K562 (cell line): ENCODE data around the gene EPHB2. TPM values are rescaled to one million over a fixed set of nuclear protein-coding genes. Genes with fewer than 3 reads are reported as not detected.

Source experiments
- ATAC-seq: fragments of 200-7000 bp; cut with Tn5 transposase; 3 replicates; pipeline ENCODE4 v1.9.1; 2020; ENCODE audit warnings: moderate library complexity
- BruUV-seq: library from RNA; stranded (reverse); fragments of 400-500 nt; replicated peaks from 2 replicates; lab custom pipeline; 2021; lab: Mats Ljungman, UMichigan
- CTCF ChIA-PET: fragments of 300-600 bp; formaldehyde crosslinking; extraction: SDS; loops from one replicate; lab custom pipeline; 2021; ENCODE audit warnings: low intra/inter-chr PET ratio; lab: Yijun Ruan, JAX
- POLR2A ChIA-PET: fragments of 300-600, 350-650 bp; sonication (Branson Sonifier 250); formaldehyde crosslinking; extraction: SDS; loops from one replicate; lab custom pipeline; 2021; ENCODE audit warnings: antibody characterized with exemption, inconsistent platforms; lab: Yijun Ruan, JAX
- DNase-seq, 4 experiments: peaks; one replicate each; pipeline versions ENCODE4 v3.0.0 to v3.0.0-alpha.2; 2011 to 2018; ENCODE audit warnings: low spot score in 3 of 4, mixed read lengths in 3 of 4; ENCODE audit errors: extremely low read depth in 1 of 4
- FAIRE-seq: peaks from 2 replicates; lab custom pipeline; 2011; peaks lifted over from hg19 to GRCh38; lab: Jason Lieb, UNC
- H2AFZ ChIP-seq: 2 replicates; pipeline ENCODE4 v1.6.0; 2011; ENCODE audit warnings: low read depth, low read length, control low read depth, inconsistent platforms
- H3K27ac ChIP-seq: fragments of 200-600 bp; 3 replicates; pipeline ENCODE4 v1.8.0; 2011; ENCODE audit warnings: low read depth, mild to moderate bottlenecking, control low read depth, inconsistent platforms, low read length, moderate library complexity, mixed read lengths; ENCODE audit errors: extremely low read depth
- H3K27me3 ChIP-seq, 2 experiments: fragments of 300-600 bp in 1 of 2; 2 replicates in 1 of 2; 3 replicates in 1 of 2; pipeline versions ENCODE4 v1.6.0 to v1.8.0; 2011; ENCODE audit warnings: inconsistent platforms in 2 of 2, low read length in 2 of 2, mild to moderate bottlenecking in 1 of 2, mixed read lengths in 1 of 2, moderate library complexity in 1 of 2; ENCODE audit not compliant: control insufficient read depth in 2 of 2, insufficient read depth in 2 of 2
- H3K36me3 ChIP-seq: fragments of 300-600 bp; 3 replicates; pipeline ENCODE4 v1.8.0; 2011; ENCODE audit warnings: mild to moderate bottlenecking, low read length, inconsistent platforms; ENCODE audit not compliant: control insufficient read depth, insufficient read depth
- H3K4me1 ChIP-seq, 2 experiments: fragments of 200-600 bp in 1 of 2; replicated peaks in 1 of 2; 2 replicates in 1 of 2; 3 replicates in 1 of 2; pipeline versions ENCODE4 v1.5.1 to v1.8.0; 2011; ENCODE audit warnings: inconsistent platforms in 2 of 2, low read length in 2 of 2, mild to moderate bottlenecking in 1 of 2, mixed read lengths in 1 of 2, moderate library complexity in 1 of 2; ENCODE audit not compliant: control insufficient read depth in 2 of 2, insufficient read depth in 2 of 2
- H3K4me2 ChIP-seq: 2 replicates; pipeline ENCODE4 v1.6.1; 2011; ENCODE audit warnings: low read length, control low read depth, inconsistent platforms, mixed read lengths; ENCODE audit not compliant: insufficient read depth
- H3K4me3 ChIP-seq: fragments of 200-600 bp; sonication (generic), shearing (Covaris generic); 2 replicates; pipeline ENCODE4 v1.5.1; 2016; ENCODE audit warnings: control low read depth, inconsistent platforms
- H3K79me2 ChIP-seq: fragments of 200-600 bp; 3 replicates; pipeline ENCODE4 v1.8.0; 2011; ENCODE audit warnings: low read length, inconsistent platforms; ENCODE audit not compliant: control insufficient read depth, insufficient read depth
- H3K9ac ChIP-seq, 2 experiments: 2 replicates each; pipeline versions ENCODE4 v1.6.0 to v1.6.1; 2011; ENCODE audit warnings: low read depth in 2 of 2, low read length in 2 of 2, control low read depth in 1 of 2, inconsistent platforms in 1 of 2, mild to moderate bottlenecking in 1 of 2, mixed read lengths in 1 of 2; ENCODE audit not compliant: insufficient read depth in 1 of 2
- H3K9me1 ChIP-seq: one replicate; pipeline ENCODE4 v1.6.0; 2011; ENCODE audit warnings: inconsistent platforms, mild to moderate bottlenecking, low read length, moderate library complexity; ENCODE audit not compliant: control insufficient read depth, insufficient read depth
- H3K9me3 ChIP-seq: replicated peaks from 2 replicates; pipeline ENCODE4 v1.5.1; 2011; ENCODE audit warnings: low read depth, low read length, inconsistent platforms; ENCODE audit not compliant: control insufficient read depth, insufficient read depth
- H4K20me1 ChIP-seq: replicated peaks from 2 replicates; pipeline ENCODE4 v1.6.1; 2011; ENCODE audit warnings: low read length, inconsistent platforms, mixed read lengths; ENCODE audit not compliant: control insufficient read depth, insufficient read depth
- ELK3 ChIP-seq: fragments of 450-650 bp; formaldehyde crosslinking; IDR thresholded peaks from 2 replicates; pipeline ENCODE4 v1.4.0; 2020; ENCODE audit warnings: mild to moderate bottlenecking
- FOXM1 ChIP-seq, 2 experiments: fragments of 450-650 bp in 1 of 2; sonication (generic) in 1 of 2; formaldehyde crosslinking in 1 of 2; IDR thresholded peaks; 2 replicates each; pipeline versions ENCODE4 v1.6.1 to v1.9.0; 2017 to 2022; ENCODE audit warnings: low read depth in 2 of 2, mild to moderate bottlenecking in 2 of 2, missing genetic modification reagents in 1 of 2, moderate library complexity in 1 of 2
- HOXB6 ChIP-seq: fragments of 250-450 bp; sonication (Bioruptor Pico); IDR thresholded peaks from 2 replicates; pipeline ENCODE4 v1.5.1; 2022; ENCODE audit warnings: mild to moderate bottlenecking, borderline replicate concordance
- RBM15 ChIP-seq: fragments of 200-400 bp; formaldehyde crosslinking; IDR thresholded peaks from 2 replicates; pipeline ENCODE4 v1.6.1; 2018; ENCODE audit warnings: mild to moderate bottlenecking, low read length, moderate library complexity; ENCODE audit not compliant: insufficient read depth
- ZNF24 ChIP-seq: fragments of 450-650 bp; IDR thresholded peaks from 2 replicates; pipeline ENCODE4 v1.6.1; 2016
- ZNF253 ChIP-seq: fragments of 250-450 bp; sonication (Bioruptor Pico); conservative IDR thresholded peaks from 2 replicates; pipeline ENCODE4 v1.6.1; 2021; ENCODE audit warnings: mild to moderate bottlenecking
- WGBS: fragments of 100-300 bp; shearing (Covaris generic); methylation state at CpG from one replicate; pipeline ENCODE4 v1.1.6; 2016; ENCODE audit warnings: low coverage, mixed read lengths; ENCODE audit not compliant: insufficient coverage; ENCODE audit errors: missing lambda C conversion rate; 5-methylcytosine and 5-hydroxymethylcytosine counted together
- in situ Hi-C: fragments of 300-500 bp; cut with MboI; formaldehyde crosslinking; loops from 4 replicates; pipeline ENCODE4 v1.15.0; 2018; ENCODE audit warnings: inconsistent platforms, mixed read lengths
- intact Hi-C: fragments of 100-400 bp; cut with micrococcal nuclease; formaldehyde crosslinking; loops from 2 replicates; pipeline ENCODE4 v1.14.2; 2022
- polyA plus RNA-seq, 8 experiments: library from polyadenylated mRNA; depleted of rRNA in 4 of 8; stranded (reverse) in 5 of 8; unstranded in 3 of 8; fragments of >200 nt; fragmentation: Nextera tagmentation in 2 of 8; fragmentation: Illumina TruSeq in 1 of 8; extraction: Ambion mirVana in 2 of 8; extraction: Trizol in 1 of 8; gene quantifications; 2 replicates each; pipeline versions ENCODE4 v1.2.1 to v1.2.3, GENCODE V29; 2011 to 2014; ENCODE audit warnings: inconsistent platforms in 1 of 8, missing spikeins in 1 of 8
- total RNA-seq, 7 experiments: library from RNA; depleted of rRNA in 6 of 7; stranded (reverse); fragments of >200 nt in 6 of 7; fragmentation: Illumina TruSeq in 2 of 7; extraction: Trizol in 2 of 7; gene quantifications; 2 replicates each; pipeline versions ENCODE4 v1.2.1 to v1.2.3, GENCODE V29; 2011 to 2021; ENCODE audit warnings: low replicate concordance in 1 of 7

The EPHB2 gene
- total and polyA plus RNA-seq, 9 of the 15 experiments (the other 6 are each of a cell fraction or from before 2014, with no cell fraction given): not detected

GRCh38 chr1:22835636-22836319, 125.1 kb downstream of the EPHB2 start:
- no peak for TF ChIP-seq ZNF24
- TF ChIP-seq ZNF253: no peak
- no peak for TF ChIP-seq RBM15
- TF ChIP-seq FOXM1 (IDR thresholded peaks at IDR 0.05; ENCODE audit: low read depth): no peak
- TF ChIP-seq FOXM1 (CRISPR knock-in tag; IDR thresholded peaks at IDR 0.05; ENCODE audit: low read depth): no peak
- TF ChIP-seq HOXB6: no peak
- TF ChIP-seq ELK3 (CRISPR knock-in tag): no peak
- BruUV-seq: no TSS peak
- POLR2A ChIA-PET: interaction anchor here (0.6 kb wide), 1 partner anchor 66 kb away, joined by 3 read pairs; no protein-coding TSS in a partner anchor
- Histone ChIP-seq H3K4me2 (no peak overlapping the region), H3K9ac (no peak overlapping the region), H3K9me1 (peaks cover 3% of the 10 kb centered on the region), H4K20me1 (peaks cover 3% of the 10 kb centered on the region; the same call in 1 of the 2 replicates), H3K36me3 (no peaks in the 10 kb centered on the region), H3K79me2 (no peaks in the 10 kb centered on the region), H3K4me3 (no peak overlapping the region), H3K27ac (no peak overlapping the region), H2AFZ (no peak overlapping the region), H3K27me3 (peaks cover 27 to 43% of the 10 kb centered on the region in 2 experiments), H3K4me1 (no peaks in the 10 kb centered on the region), H3K9me3 (no peaks in the 10 kb centered on the region)
- intact Hi-C loops (no loop called here), in situ Hi-C loops (no loop called here)
- WGBS: 1% methylated on average over 24 of the region's 24 CpGs
- peak; percentile 48; the same call in 2 of the 3 replicates for ATAC-seq
- no peak for FAIRE-seq
- no peak for DNase-seq
- CTCF ChIA-PET: no interaction called here
